GM23248 (cell line): ENCODE data around the gene OTOA.

ENCODE experiments used
- EZH2 ChIP-seq: fragments of 200-600 bp; sonication (generic); IDR thresholded peaks from 2 replicates; pipeline ENCODE4 v1.6.1; 2018; ENCODE audit warnings: antibody characterized with exemption, mild to moderate bottlenecking; ENCODE audit not compliant: insufficient read depth, poor library complexity, severe bottlenecking
- EZH2phosphoT487 ChIP-seq: fragments of 200-600 bp; sonication (generic); IDR thresholded peaks from 2 replicates; pipeline ENCODE4 v1.6.1; 2018; ENCODE audit warnings: antibody characterized with exemption, moderate library complexity, mild to moderate bottlenecking, low read depth; ENCODE audit not compliant: insufficient read depth

GRCh38 chr16:21637032-21637968 lies 26.5 kb upstream of the OTOA start:
- no peak for TF ChIP-seq EZH2
- TF ChIP-seq EZH2phosphoT487, result no peak
